Keratinocyte (primary cell): ENCODE data around the gene MST1. TPM values are rescaled to one million over a fixed set of nuclear protein-coding genes. Genes with fewer than 3 reads are reported as not detected.

Experiments used
- DNase-seq: peaks from one replicate; pipeline ENCODE4 v3.0.0-alpha.2; 2011; ENCODE audit warnings: low read depth, missing footprints, low spot score
- FAIRE-seq: peaks from 2 replicates; lab custom pipeline; 2011; peaks lifted over from hg19 to GRCh38; lab: Jason Lieb, UNC
- H2AFZ ChIP-seq: 2 replicates; pipeline ENCODE4 v1.6.0; 2012; ENCODE audit warnings: low read length, control low read depth, inconsistent platforms; ENCODE audit not compliant: control insufficient read depth
- H3K27ac ChIP-seq: 2 replicates; pipeline ENCODE4 v1.5.1; 2011; ENCODE audit warnings: low read length; ENCODE audit not compliant: control insufficient read depth, insufficient read depth
- H3K27me3 ChIP-seq: 3 replicates; pipeline ENCODE4 v1.6.0; 2011; ENCODE audit warnings: low read length; ENCODE audit not compliant: control insufficient read depth, insufficient read depth; ENCODE audit errors: extremely low read depth
- H3K36me3 ChIP-seq, 2 experiments: 2 replicates in 1 of 2; 3 replicates in 1 of 2; pipeline ENCODE4 v1.5.1; 2011; ENCODE audit warnings: low read length in 2 of 2, mild to moderate bottlenecking in 1 of 2; ENCODE audit not compliant: control insufficient read depth in 2 of 2, insufficient read depth in 2 of 2; ENCODE audit errors: extremely low read depth in 1 of 2
- H3K4me1 ChIP-seq: 3 replicates; pipeline ENCODE4 v1.5.1; 2011; ENCODE audit warnings: low read length; ENCODE audit not compliant: control insufficient read depth, insufficient read depth; ENCODE audit errors: extremely low read depth
- H3K4me2 ChIP-seq: 3 replicates; pipeline ENCODE4 v1.6.0; 2011; ENCODE audit warnings: low read depth, low read length; ENCODE audit not compliant: control insufficient read depth, insufficient read depth; ENCODE audit errors: extremely low read depth
- H3K4me3 ChIP-seq, 3 experiments: fragments of 200-600 bp in 1 of 3; sonication (generic) in 1 of 3; 2 replicates in 2 of 3; 3 replicates in 1 of 3; pipeline ENCODE4 v1.5.1; 2011 to 2016; ENCODE audit warnings: low read length in 3 of 3, mild to moderate bottlenecking in 3 of 3, control low read depth in 2 of 3, inconsistent platforms in 1 of 3, low read depth in 1 of 3, mixed read lengths in 1 of 3, mixed run types in 1 of 3, moderate library complexity in 1 of 3; ENCODE audit not compliant: control insufficient read depth in 2 of 3, insufficient read depth in 2 of 3; ENCODE audit errors: extremely low read depth in 1 of 3
- H3K79me2 ChIP-seq: 2 replicates; pipeline ENCODE4 v1.6.0; 2012; ENCODE audit warnings: low read length; ENCODE audit not compliant: control insufficient read depth, insufficient read depth
- H3K9ac ChIP-seq: 3 replicates; pipeline ENCODE4 v1.6.0; 2011; ENCODE audit warnings: low read length; ENCODE audit not compliant: control insufficient read depth, insufficient read depth; ENCODE audit errors: extremely low read depth
- H3K9me1 ChIP-seq: 3 replicates; pipeline ENCODE4 v1.6.0; 2011; ENCODE audit warnings: low read length; ENCODE audit not compliant: control insufficient read depth, insufficient read depth; ENCODE audit errors: extremely low read depth
- H3K9me3 ChIP-seq: 2 replicates; pipeline ENCODE4 v1.5.1; 2012; ENCODE audit warnings: low read depth, low read length; ENCODE audit not compliant: control insufficient read depth
- H4K20me1 ChIP-seq: 3 replicates; pipeline ENCODE4 v1.6.0; 2011; ENCODE audit warnings: low read length; ENCODE audit not compliant: control insufficient read depth, insufficient read depth; ENCODE audit errors: extremely low read depth
- CTCF ChIP-seq, 3 experiments: IDR thresholded peaks in 1 of 3; conservative IDR thresholded peaks in 1 of 3; optimal IDR thresholded peaks in 1 of 3; 2 replicates in 2 of 3; 3 replicates in 1 of 3; pipeline versions ENCODE3 to v1.5.1; 2011; ENCODE audit warnings: low read length in 3 of 3, mild to moderate bottlenecking in 3 of 3, moderate library complexity in 2 of 3, control low read depth in 1 of 3, inconsistent platforms in 1 of 3; ENCODE audit not compliant: insufficient read depth in 2 of 3; ENCODE audit errors: extremely low read depth in 1 of 3
- EZH2 ChIP-seq: IDR thresholded peaks from one replicate; pipeline ENCODE4 v1.6.1; 2012; ENCODE audit warnings: inconsistent platforms, mild to moderate bottlenecking, low read length, moderate library complexity
- dilution Hi-C: fragments of 300-500 bp; cut with MboI; formaldehyde crosslinking; loops from one replicate; pipeline ENCODE4 v1.7.0; 2020; ENCODE audit warnings: low sequenced_read_pairs; ENCODE audit not compliant: extremely low pct_ligation_motif_present
- polyA plus RNA-seq, 5 experiments: library from polyadenylated mRNA; depleted of rRNA in 3 of 5; stranded (reverse) in 3 of 5; stranded (forward) in 1 of 5; unstranded in 1 of 5; fragments of >200 nt; gene quantifications; 1 replicate in 1 of 5; 2 replicates in 3 of 5; 3 replicates in 1 of 5; pipeline versions ENCODE4 v1.2.1 to v1.2.3, GENCODE V29; 2011 to 2012; ENCODE audit warnings: missing spikeins in 2 of 5, low read depth in 1 of 5, low replicate concordance in 1 of 5

MST1 gene
- polyA plus RNA-seq, 1 donor (not counting 4 experiments of a cell fraction or from before 2014, with no cell fraction given), result 5.2 TPM

GRCh38 chr3:49703443-49703927, 14.2 kb upstream of the MST1 start:
- Histone ChIP-seq H2AFZ (no peak overlapping the region), H3K4me1 (peaks cover 4% of the 10 kb centered on the region), H3K9ac (no peak overlapping the region), H4K20me1 (no peaks in the 10 kb centered on the region), H3K9me3 (no peaks in the 10 kb centered on the region), H3K4me3 (no peak overlapping the region), H3K27ac (no peak overlapping the region), H3K36me3 (peaks cover 29 to 35% of the 10 kb centered on the region in 2 experiments), H3K9me1 (no peaks in the 10 kb centered on the region), H3K4me2 (no peak overlapping the region), H3K79me2 (no peaks in the 10 kb centered on the region), H3K27me3 (no peaks in the 10 kb centered on the region)
- FAIRE-seq, result peak; percentile 63
- TF ChIP-seq CTCF (optimal IDR thresholded peaks at IDR 0.05 in 1 of 3, IDR thresholded peaks at IDR 0.05 in 1 of 3, conservative IDR thresholded peaks at IDR 0.05 in 1 of 3; ENCODE audit: extremely low read depth in 1 of 3, insufficient read depth in 2 of 3, low read length in 3 of 3) (peak in 2 of 3 experiments; percentile 81 to 94), EZH2 (no peak)
- no peak for DNase-seq
- dilution Hi-C loops, result no loop called here

GRCh38 chr3:49702672-49703071, 13.4 kb upstream of the MST1 start:
- Histone ChIP-seq H3K9me1 (no peaks in the 10 kb centered on the region), H3K36me3 (peaks cover 35 to 40% of the 10 kb centered on the region in 2 experiments), H3K4me1 (peaks cover 4% of the 10 kb centered on the region), H3K27ac (no peak overlapping the region), H3K27me3 (no peaks in the 10 kb centered on the region), H2AFZ (no peak overlapping the region), H3K4me3 (no peak overlapping the region), H3K79me2 (no peaks in the 10 kb centered on the region), H3K9me3 (no peaks in the 10 kb centered on the region), H4K20me1 (no peaks in the 10 kb centered on the region), H3K4me2 (no peak overlapping the region), H3K9ac (no peak overlapping the region)
- TF ChIP-seq CTCF (optimal IDR thresholded peaks at IDR 0.05 in 1 of 3, IDR thresholded peaks at IDR 0.05 in 1 of 3, conservative IDR thresholded peaks at IDR 0.05 in 1 of 3; ENCODE audit: extremely low read depth in 1 of 3, insufficient read depth in 2 of 3, low read length in 3 of 3) (no peak), EZH2 (no peak)
- FAIRE-seq (no peak), DNase-seq (no peak)
- dilution Hi-C loops, result no loop called here
